Measurements from ENCODE around the gene LDAH. TPM values are rescaled to one million over a fixed set of nuclear protein-coding genes. Genes with fewer than 3 reads are reported as not detected.

Gene LDAH
- total RNA-seq, 1 experiment from 2014 or later, result 17.2 TPM

- ChIA-PET CTCF (no interaction called here), POLR2A (no interaction called here)
- Histone ChIP-seq H3K27me3 (ENCODE audit: control insufficient read depth, insufficient read depth, low read length) (no peaks in the 10 kb centered on the region), H3K4me3 (ENCODE audit: low read depth in 2 of 2, low read length in 2 of 2) (no peak overlapping the region), H3K9me3 (ENCODE audit: control insufficient read depth, insufficient read depth, low read depth, low read length) (no peaks in the 10 kb centered on the region), H3K4me1 (ENCODE audit: control insufficient read depth, insufficient read depth, low read length) (no peaks in the 10 kb centered on the region), H3K27ac (ENCODE audit: low read length) (no peak overlapping the region), H3K36me3 (ENCODE audit: control insufficient read depth, insufficient read depth, low read length) (no peaks in the 10 kb centered on the region)
- ATAC-seq, result no peak
- in situ Hi-C loops (cut with HindIII; ENCODE audit: low pct_unique_long_range_greater_than_20kb, low sequenced_read_pairs), result no loop called here
- intact Hi-C loops (cut with micrococcal nuclease; ENCODE audit: unreplicated experiment), result no loop called here
- BruUV-seq (replicated peaks), result no TSS peak
- DNase-seq (ENCODE audit: low read depth, low spot score), result no peak
- no peak for TF ChIP-seq CTCF (IDR thresholded peaks at IDR 0.05)
- no peak for TF ChIP-seq SIN3A (IDR thresholded peaks at IDR 0.05; ENCODE audit: borderline replicate concordance, insufficient read depth, low read depth, low read length)
- TF ChIP-seq POLR2AphosphoS5 (IDR thresholded peaks at IDR 0.05; ENCODE audit: low read depth, low read length), result no peak
- TF ChIP-seq, protein P1, sequence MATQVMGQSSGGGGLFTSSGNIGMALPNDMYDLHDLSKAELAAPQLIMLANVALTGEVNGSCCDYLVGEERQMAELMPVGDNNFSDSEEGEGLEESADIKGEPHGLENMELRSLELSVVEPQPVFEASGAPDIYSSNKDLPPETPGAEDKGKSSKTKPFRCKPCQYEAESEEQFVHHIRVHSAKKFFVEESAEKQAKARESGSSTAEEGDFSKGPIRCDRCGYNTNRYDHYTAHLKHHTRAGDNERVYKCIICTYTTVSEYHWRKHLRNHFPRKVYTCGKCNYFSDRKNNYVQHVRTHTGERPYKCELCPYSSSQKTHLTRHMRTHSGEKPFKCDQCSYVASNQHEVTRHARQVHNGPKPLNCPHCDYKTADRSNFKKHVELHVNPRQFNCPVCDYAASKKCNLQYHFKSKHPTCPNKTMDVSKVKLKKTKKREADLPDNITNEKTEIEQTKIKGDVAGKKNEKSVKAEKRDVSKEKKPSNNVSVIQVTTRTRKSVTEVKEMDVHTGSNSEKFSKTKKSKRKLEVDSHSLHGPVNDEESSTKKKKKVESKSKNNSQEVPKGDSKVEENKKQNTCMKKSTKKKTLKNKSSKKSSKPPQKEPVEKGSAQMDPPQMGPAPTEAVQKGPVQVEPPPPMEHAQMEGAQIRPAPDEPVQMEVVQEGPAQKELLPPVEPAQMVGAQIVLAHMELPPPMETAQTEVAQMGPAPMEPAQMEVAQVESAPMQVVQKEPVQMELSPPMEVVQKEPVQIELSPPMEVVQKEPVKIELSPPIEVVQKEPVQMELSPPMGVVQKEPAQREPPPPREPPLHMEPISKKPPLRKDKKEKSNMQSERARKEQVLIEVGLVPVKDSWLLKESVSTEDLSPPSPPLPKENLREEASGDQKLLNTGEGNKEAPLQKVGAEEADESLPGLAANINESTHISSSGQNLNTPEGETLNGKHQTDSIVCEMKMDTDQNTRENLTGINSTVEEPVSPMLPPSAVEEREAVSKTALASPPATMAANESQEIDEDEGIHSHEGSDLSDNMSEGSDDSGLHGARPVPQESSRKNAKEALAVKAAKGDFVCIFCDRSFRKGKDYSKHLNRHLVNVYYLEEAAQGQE (IDR thresholded peaks at IDR 0.05; ENCODE audit: insufficient read depth in 1 of 2, low read depth in 2 of 2, low read length in 1 of 2), result no peak
- TF ChIP-seq TCF7L2 (IDR thresholded peaks at IDR 0.05; ENCODE audit: low read depth, low read length), result no peak
Measured at GRCh38 chr2:20803974-20804373, 18.9 kb downstream of the LDAH start.

DNA sequence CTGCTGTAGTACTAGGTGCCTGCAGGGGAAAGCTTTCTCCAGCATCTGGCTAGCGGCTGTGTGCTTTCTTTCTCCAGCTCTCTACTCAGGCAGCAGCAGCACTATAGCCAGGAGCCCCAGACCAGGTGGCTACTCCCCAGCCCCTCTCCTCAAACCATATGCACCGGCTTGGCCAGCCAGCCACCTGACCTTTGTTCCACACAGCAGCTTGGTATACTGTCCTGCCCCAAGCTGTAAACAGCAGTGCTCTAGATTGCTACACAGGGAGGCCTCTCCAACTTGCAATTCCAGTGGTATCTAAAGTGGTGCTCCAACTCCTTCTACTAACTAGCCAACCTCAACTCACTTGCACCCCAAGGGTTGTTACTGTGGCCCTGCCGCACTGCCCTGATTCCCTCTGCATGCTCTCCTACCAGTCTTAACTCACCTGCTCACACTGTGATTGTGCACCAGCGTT, 19.6 kb downstream of the LDAH start:
- POLR2A ChIA-PET, result no interaction called here
- no peaks in the 10 kb centered on the region for H3K36me3 ChIP-seq (ENCODE audit: control insufficient read depth, insufficient read depth, low read length)
- H3K4me3 ChIP-seq (ENCODE audit: low read depth in 2 of 2, low read length in 2 of 2), result no peak overlapping the region
- TF ChIP-seq POLR2AphosphoS5 (IDR thresholded peaks at IDR 0.05; ENCODE audit: low read depth, low read length), result no peak
- ATAC-seq, result no peak
- CTCF ChIA-PET, result no interaction called here
- no peaks in the 10 kb centered on the region for H3K4me1 ChIP-seq (ENCODE audit: control insufficient read depth, insufficient read depth, low read length)
- DNase-seq (ENCODE audit: low read depth, low spot score), result no peak
- H3K27me3 ChIP-seq (ENCODE audit: control insufficient read depth, insufficient read depth, low read length), result no peaks in the 10 kb centered on the region
- H3K9me3 ChIP-seq (ENCODE audit: control insufficient read depth, insufficient read depth, low read depth, low read length), result no peaks in the 10 kb centered on the region
- BruUV-seq (replicated peaks), result no TSS peak
- H3K27ac ChIP-seq (ENCODE audit: low read length), result no peak overlapping the region
- intact Hi-C loops (cut with micrococcal nuclease; ENCODE audit: unreplicated experiment), result no loop called here
- in situ Hi-C loops (cut with HindIII; ENCODE audit: low pct_unique_long_range_greater_than_20kb, low sequenced_read_pairs), result no loop called here

DNA sequence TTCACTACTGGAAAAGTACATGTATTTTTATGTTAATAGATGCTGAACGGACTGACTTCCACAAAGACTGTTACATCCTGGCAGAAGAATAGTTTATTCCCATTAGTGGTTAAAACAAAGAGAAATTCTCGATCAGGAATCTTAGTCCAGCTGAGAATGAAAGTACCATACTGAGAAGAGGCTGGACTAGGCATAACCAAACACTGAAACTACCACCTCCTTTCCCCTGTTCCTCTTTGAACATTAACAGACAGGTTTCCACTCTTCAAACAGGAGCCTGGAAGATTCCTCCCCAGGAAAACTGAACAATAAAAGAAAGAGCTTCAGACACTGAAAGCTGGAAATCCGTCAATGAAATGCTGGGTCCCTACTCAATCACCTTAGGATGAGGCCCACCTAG, 25.8 kb downstream of the LDAH start:
- intact Hi-C loops (cut with micrococcal nuclease; ENCODE audit: unreplicated experiment), result no loop called here
- H3K4me1 ChIP-seq (ENCODE audit: control insufficient read depth, insufficient read depth, low read length), result no peaks in the 10 kb centered on the region
- CTCF ChIA-PET, result no interaction called here
- ATAC-seq (no peak), DNase-seq (ENCODE audit: low read depth, low spot score) (no peak)
- in situ Hi-C loops (cut with HindIII; ENCODE audit: low pct_unique_long_range_greater_than_20kb, low sequenced_read_pairs), result no loop called here
- no peak overlapping the region for H3K27ac ChIP-seq (ENCODE audit: low read length)
- no peaks in the 10 kb centered on the region for H3K36me3 ChIP-seq (ENCODE audit: control insufficient read depth, insufficient read depth, low read length)
- TF ChIP-seq, protein P1 (IDR thresholded peaks at IDR 0.05; ENCODE audit: insufficient read depth in 1 of 2, low read depth in 2 of 2, low read length in 1 of 2), result no peak
- TF ChIP-seq POLR2AphosphoS5 (IDR thresholded peaks at IDR 0.05; ENCODE audit: low read depth, low read length), result no peak
- TF ChIP-seq TCF7L2 (IDR thresholded peaks at IDR 0.05; ENCODE audit: low read depth, low read length), result no peak
- TF ChIP-seq CTCF (IDR thresholded peaks at IDR 0.05), result no peak
- no peak for TF ChIP-seq SIN3A (IDR thresholded peaks at IDR 0.05; ENCODE audit: borderline replicate concordance, insufficient read depth, low read depth, low read length)
- no peaks in the 10 kb centered on the region for H3K27me3 ChIP-seq (ENCODE audit: control insufficient read depth, insufficient read depth, low read length)
- BruUV-seq (replicated peaks), result no TSS peak
- POLR2A ChIA-PET, result no interaction called here
- no peaks in the 10 kb centered on the region for H3K9me3 ChIP-seq (ENCODE audit: control insufficient read depth, insufficient read depth, low read depth, low read length)
- no peak overlapping the region for H3K4me3 ChIP-seq (ENCODE audit: low read depth in 2 of 2, low read length in 2 of 2)

Data from Panc1 (cell line).